H9 (cell line): Measurements from ENCODE around the gene HEXIM1. TPM values are rescaled to one million over a fixed set of nuclear protein-coding genes. Genes with fewer than 3 reads are reported as not detected.

Source experiments
- DNase-seq: peaks from one replicate; pipeline ENCODE4 v3.0.0-alpha.2; 2017
- H2AFZ ChIP-seq: one replicate; pipeline ENCODE4 v1.6.1; 2013; ENCODE audit warnings: mild to moderate bottlenecking, low read length, control low read depth, moderate library complexity
- H2AK5ac ChIP-seq: 2 replicates; pipeline ENCODE4 v1.6.1; 2013; ENCODE audit warnings: low read length, control low read depth, mixed read lengths; ENCODE audit not compliant: insufficient read length
- H2BK120ac ChIP-seq: one replicate; pipeline ENCODE4 v1.6.1; 2013; ENCODE audit warnings: low read depth, mild to moderate bottlenecking, low read length, control low read depth, inconsistent platforms; ENCODE audit not compliant: poor library complexity, severe bottlenecking
- H2BK12ac ChIP-seq: 2 replicates; pipeline ENCODE4 v1.6.1; 2013; ENCODE audit warnings: low read length, control low read depth, mixed read lengths, low read depth; ENCODE audit not compliant: insufficient read length
- H2BK15ac ChIP-seq: 2 replicates; pipeline ENCODE4 v1.6.1; 2013; ENCODE audit warnings: low read depth, low read length, control low read depth
- H2BK20ac ChIP-seq: one replicate; pipeline ENCODE4 v1.6.1; 2013; ENCODE audit warnings: low read depth, mild to moderate bottlenecking, low read length, control low read depth, inconsistent platforms; ENCODE audit not compliant: poor library complexity, severe bottlenecking
- H2BK5ac ChIP-seq: 2 replicates; pipeline ENCODE4 v1.6.1; 2013; ENCODE audit warnings: low read length, control low read depth, mixed read lengths; ENCODE audit not compliant: insufficient read length
- H3K14ac ChIP-seq: 2 replicates; pipeline ENCODE4 v1.6.1; 2013; ENCODE audit warnings: low read length, control low read depth; ENCODE audit not compliant: insufficient read depth
- H3K18ac ChIP-seq: 2 replicates; pipeline ENCODE4 v1.6.1; 2013; ENCODE audit warnings: low read depth, mild to moderate bottlenecking, mixed read lengths, low read length, control low read depth; ENCODE audit not compliant: insufficient read length
- H3K23ac ChIP-seq: 2 replicates; pipeline ENCODE4 v1.6.1; 2013; ENCODE audit warnings: low read length, control low read depth, mixed read lengths, low read depth; ENCODE audit not compliant: insufficient read length
- H3K23me2 ChIP-seq: 2 replicates; pipeline ENCODE4 v1.6.1; 2013; ENCODE audit warnings: low read depth, mild to moderate bottlenecking, mixed read lengths, low read length, control low read depth; ENCODE audit not compliant: insufficient read length, poor library complexity, severe bottlenecking
- H3K27ac ChIP-seq: 2 replicates; pipeline ENCODE4 v1.5.1; 2013; ENCODE audit warnings: low read length, control low read depth, mixed read lengths, low read depth; ENCODE audit not compliant: insufficient read length
- H3K27me3 ChIP-seq: 2 replicates; pipeline ENCODE4 v1.6.1; 2013; ENCODE audit warnings: low read length, control low read depth, inconsistent platforms; ENCODE audit not compliant: insufficient read depth
- H3K4ac ChIP-seq: 2 replicates; pipeline ENCODE4 v1.6.1; 2013; ENCODE audit warnings: low read depth, mild to moderate bottlenecking, control low read depth, inconsistent platforms, low read length, moderate library complexity
- H3K4me1 ChIP-seq: 2 replicates; pipeline ENCODE4 v1.6.1; 2013; ENCODE audit warnings: low read length, control low read depth, inconsistent platforms; ENCODE audit not compliant: insufficient read depth
- H3K4me2 ChIP-seq: 2 replicates; pipeline ENCODE4 v1.6.1; 2013; ENCODE audit warnings: low read length, control low read depth, mixed read lengths; ENCODE audit not compliant: insufficient read length, insufficient read depth
- H3K56ac ChIP-seq: 2 replicates; pipeline ENCODE4 v1.6.1; 2013; ENCODE audit warnings: low read depth, mild to moderate bottlenecking, mixed read lengths, low read length, control low read depth; ENCODE audit not compliant: insufficient read length
- H3K79me1 ChIP-seq: 2 replicates; pipeline ENCODE4 v1.6.1; 2013; ENCODE audit warnings: low read depth, mild to moderate bottlenecking, moderate library complexity, low read length, control low read depth, inconsistent platforms; ENCODE audit not compliant: insufficient read depth, poor library complexity, severe bottlenecking
- H3K79me2 ChIP-seq: 2 replicates; pipeline ENCODE4 v1.6.1; 2013; ENCODE audit warnings: low read length, control low read depth, inconsistent platforms; ENCODE audit not compliant: insufficient read depth
- H3K9ac ChIP-seq: 2 replicates; pipeline ENCODE4 v1.6.1; 2013; ENCODE audit warnings: low read length, control low read depth, mixed read lengths; ENCODE audit not compliant: insufficient read length; ENCODE audit errors: extremely low read depth
- H3K9me3 ChIP-seq: one replicate; pipeline ENCODE4 v1.6.1; 2013; ENCODE audit warnings: low read depth, low read length, inconsistent platforms; ENCODE audit not compliant: control insufficient read depth
- H3T11ph ChIP-seq: one replicate; pipeline ENCODE4 v1.6.1; 2013; ENCODE audit warnings: mild to moderate bottlenecking, low read length, control low read depth, inconsistent platforms
- H4K20me1 ChIP-seq: one replicate; pipeline ENCODE4 v1.6.1; 2013; ENCODE audit not compliant: control insufficient read depth, insufficient read length, insufficient read depth
- H4K5ac ChIP-seq: 2 replicates; pipeline ENCODE4 v1.6.1; 2013; ENCODE audit warnings: low read depth, mild to moderate bottlenecking, mixed read lengths, low read length, control low read depth; ENCODE audit not compliant: insufficient read length
- H4K8ac ChIP-seq: replicated peaks from 2 replicates; pipeline ENCODE4 v1.6.1; 2013; ENCODE audit warnings: low read length, control low read depth, mixed read lengths, low read depth; ENCODE audit not compliant: insufficient read length
- H4K91ac ChIP-seq: 2 replicates; pipeline ENCODE4 v1.6.1; 2013; ENCODE audit warnings: low read depth, mild to moderate bottlenecking, moderate library complexity, mixed read lengths, low read length, control low read depth; ENCODE audit not compliant: insufficient read length
- H3K27ac Mint-ChIP-seq, 3 experiments: 2 replicates in 2 of 3; 3 replicates in 1 of 3; pipeline ENCODE4 v1.8.0; 2020 to 2021; ENCODE audit warnings: mixed read lengths in 3 of 3, mild to moderate bottlenecking in 1 of 3, moderate library complexity in 1 of 3
- H3K27me3 Mint-ChIP-seq: 2 replicates; pipeline ENCODE4 v1.8.0; 2021; ENCODE audit warnings: low read depth, mild to moderate bottlenecking, moderate library complexity, mixed read lengths
- H3K36me3 Mint-ChIP-seq, 3 experiments: 2 replicates in 2 of 3; 3 replicates in 1 of 3; pipeline ENCODE4 v1.8.0; 2020 to 2021; ENCODE audit warnings: low read depth in 3 of 3, mixed read lengths in 3 of 3; ENCODE audit not compliant: insufficient read depth in 1 of 3
- H3K4me1 Mint-ChIP-seq, 2 experiments: 2 replicates each; pipeline ENCODE4 v1.8.0; 2020; ENCODE audit warnings: mixed read lengths in 2 of 2
- H3K4me3 Mint-ChIP-seq, 2 experiments: 2 replicates in 1 of 2; 3 replicates in 1 of 2; pipeline ENCODE4 v1.8.0; 2020 to 2021; ENCODE audit warnings: mild to moderate bottlenecking in 2 of 2, mixed read lengths in 2 of 2, moderate library complexity in 1 of 2
- H3K9me3 Mint-ChIP-seq, 2 experiments: 2 replicates in 1 of 2; 3 replicates in 1 of 2; pipeline ENCODE4 v1.8.0; 2020; ENCODE audit warnings: mild to moderate bottlenecking in 2 of 2, mixed read lengths in 2 of 2, moderate library complexity in 1 of 2
- WGBS: extraction: QIAGEN DNeasy Blood & Tissue Kit; methylation state at CpG from one replicate; pipeline ENCODE4 v1.1.7; 2013; ENCODE audit warnings: missing lambda C conversion rate, low lambda C conversion rate, mixed read lengths; ENCODE audit not compliant: insufficient read length; ENCODE audit errors: extremely low coverage; 5-methylcytosine and 5-hydroxymethylcytosine counted together
- total RNA-seq: library from RNA; stranded (reverse); gene quantifications from 2 replicates; pipeline ENCODE4 v1.2.1, GENCODE V29; 2021
- TF ChIP-seq, protein P1 (sequence below): fragments of 200-600 bp; sonication (generic); conservative IDR thresholded peaks from 3 replicates; pipeline ENCODE4 v1.8.0; 2021; ENCODE audit warnings: antibody characterized with exemption, mild to moderate bottlenecking

HEXIM1 gene
- total RNA-seq, 1 experiment from 2014 or later, result 32.4 TPM

DNA sequence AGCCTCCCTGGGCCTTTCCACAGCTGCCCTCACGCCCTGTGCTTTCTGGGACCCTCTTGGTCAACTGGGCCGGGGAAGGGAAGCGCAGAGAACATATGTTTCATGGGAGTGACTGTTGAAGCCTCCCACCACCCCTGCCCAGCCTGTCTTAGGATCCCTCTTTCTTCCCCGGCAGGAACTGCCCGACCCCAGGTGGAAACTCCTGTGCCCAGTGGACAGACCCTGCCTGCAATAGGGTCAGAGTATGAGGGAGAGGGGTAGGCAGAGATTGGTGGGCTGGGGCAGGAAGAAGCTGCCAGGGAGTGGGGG lies 23.9 kb downstream of the HEXIM1 start:
- H3K27ac Mint-ChIP-seq, result peak overlapping the region; percentile 48 to 97 (median 93)
- no peak overlapping the region for H2BK15ac ChIP-seq

More for the DNA sequence above, 23.9 kb downstream of the HEXIM1 start:
- Histone ChIP-seq H3K4me1 (peaks cover 2% of the 10 kb centered on the region; the same call in 1 of the 2 replicates), H3K23me2 (no peaks in the 10 kb centered on the region), H4K20me1 (no peaks in the 10 kb centered on the region), H2BK12ac (peak overlapping the region; percentile 39), H3K23ac (no peak overlapping the region), H2AFZ (no peak overlapping the region), H2BK5ac (no peak overlapping the region), H3K4ac (no peak overlapping the region), H2BK20ac (no peak overlapping the region), H3T11ph (no peak overlapping the region), H3K79me1 (no peaks in the 10 kb centered on the region), H3K27me3 (no peaks in the 10 kb centered on the region), H3K9ac (no peak overlapping the region), H4K8ac (no peak overlapping the region), H3K79me2 (no peaks in the 10 kb centered on the region), H3K14ac (peak overlapping the region; percentile 69), H4K5ac (no peak overlapping the region), H3K4me2 (peak overlapping the region; percentile 9), H2BK120ac (peak overlapping the region; percentile 39), H2AK5ac (no peak overlapping the region), H4K91ac (peak overlapping the region; percentile 75), H3K56ac (no peak overlapping the region), H3K9me3 (no peaks in the 10 kb centered on the region), H3K18ac (peak overlapping the region; percentile 84), H3K27ac (peak overlapping the region; percentile 19)
- peaks cover 30 to 43% of the 10 kb centered on the region in 2 experiments for H3K4me1 Mint-ChIP-seq
- TF ChIP-seq, protein P1, sequence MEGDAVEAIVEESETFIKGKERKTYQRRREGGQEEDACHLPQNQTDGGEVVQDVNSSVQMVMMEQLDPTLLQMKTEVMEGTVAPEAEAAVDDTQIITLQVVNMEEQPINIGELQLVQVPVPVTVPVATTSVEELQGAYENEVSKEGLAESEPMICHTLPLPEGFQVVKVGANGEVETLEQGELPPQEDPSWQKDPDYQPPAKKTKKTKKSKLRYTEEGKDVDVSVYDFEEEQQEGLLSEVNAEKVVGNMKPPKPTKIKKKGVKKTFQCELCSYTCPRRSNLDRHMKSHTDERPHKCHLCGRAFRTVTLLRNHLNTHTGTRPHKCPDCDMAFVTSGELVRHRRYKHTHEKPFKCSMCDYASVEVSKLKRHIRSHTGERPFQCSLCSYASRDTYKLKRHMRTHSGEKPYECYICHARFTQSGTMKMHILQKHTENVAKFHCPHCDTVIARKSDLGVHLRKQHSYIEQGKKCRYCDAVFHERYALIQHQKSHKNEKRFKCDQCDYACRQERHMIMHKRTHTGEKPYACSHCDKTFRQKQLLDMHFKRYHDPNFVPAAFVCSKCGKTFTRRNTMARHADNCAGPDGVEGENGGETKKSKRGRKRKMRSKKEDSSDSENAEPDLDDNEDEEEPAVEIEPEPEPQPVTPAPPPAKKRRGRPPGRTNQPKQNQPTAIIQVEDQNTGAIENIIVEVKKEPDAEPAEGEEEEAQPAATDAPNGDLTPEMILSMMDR, result no peak
- no peak for DNase-seq
- peaks cover 2 to 20% (median 7%) of the 10 kb centered on the region in 3 experiments; a peak in 5 of 7 replicates for H3K36me3 Mint-ChIP-seq
- no peaks in the 10 kb centered on the region for H3K27me3 Mint-ChIP-seq
- peak overlapping the region in 1 of 2 experiments; percentile 65; a peak in 2 of 5 replicates for H3K4me3 Mint-ChIP-seq
- H3K9me3 Mint-ChIP-seq, result no peaks in the 10 kb centered on the region
- WGBS, result no CpG with 5 or more reads among the region's 5 CpGs
